ENCODE data around the gene TRAK2.

- TF ChIP-seq JUN (CRISPR knock-in tag; IDR thresholded peaks at IDR 0.05), result no peak
- peak; percentile 72 for TF ChIP-seq CTCF (IDR thresholded peaks at IDR 0.05)
- TF ChIP-seq ZNF671 (CRISPR knock-in tag; IDR thresholded peaks at IDR 0.05), result no peak
- TF ChIP-seq TEAD4 (CRISPR knock-in tag; IDR thresholded peaks at IDR 0.05), result no peak
- no peak for TF ChIP-seq FOXP4 (CRISPR knock-in tag; IDR thresholded peaks at IDR 0.05)
- TF ChIP-seq NR3C1 (CRISPR knock-in tag; conservative IDR thresholded peaks at IDR 0.05; ENCODE audit: low read depth), result no peak
- TF ChIP-seq TCF7 (CRISPR knock-in tag; IDR thresholded peaks at IDR 0.05; ENCODE audit: low read depth), result no peak
- TF ChIP-seq CBFB (CRISPR knock-in tag; IDR thresholded peaks at IDR 0.05; ENCODE audit: low read depth), result no peak
- no peak for TF ChIP-seq SP1 (CRISPR knock-in tag; conservative IDR thresholded peaks at IDR 0.05)
Measured at GRCh38 chr2:201363857-201364560, 87.2 kb downstream of the TRAK2 start.

Data from WTC11 (cell line).